Thyroid gland (tissue), 4 donors: ENCODE data around the gene TSPAN33.

ENCODE experiments used
- CTCF ChIP-seq, 6 experiments: fragments of 200-600 bp in 3 of 6; fragments of 450-650 bp in 3 of 6; sonication (generic) in 3 of 6; IDR thresholded peaks; one replicate each; pipeline ENCODE4 v1.5.1; 2016 to 2019; ENCODE audit warnings: antibody characterized with exemption in 6 of 6, mild to moderate bottlenecking in 2 of 6, inconsistent platforms in 1 of 6, moderate library complexity in 1 of 6
- POLR2A ChIP-seq, 2 donors: fragments of 450-650 bp; IDR thresholded peaks; one replicate each; pipeline ENCODE4 v1.6.1; 2017; ENCODE audit warnings: antibody characterized with exemption in 2 of 2, mild to moderate bottlenecking in 2 of 2, moderate library complexity in 1 of 2

- TF ChIP-seq POLR2A (IDR thresholded peaks at IDR 0.05) (no peak), CTCF (IDR thresholded peaks at IDR 0.05) (no peak)
Observed at GRCh38 chr7:129110258-129110981, 34.1 kb upstream of the TSPAN33 start.
